ENCODE data around the gene MRTFA. TPM values are rescaled to one million over a fixed set of nuclear protein-coding genes. Genes with fewer than 3 reads are reported as not detected.

MRTFA gene
- total and polyA plus RNA-seq, 2 of the 13 experiments (the other 11 are each of a cell fraction or from before 2014, with no cell fraction given), result 2.4 to 8.2 TPM

GRCh38 chr22:40498420-40499208, 137.9 kb downstream of the MRTFA start (continued):
- TF ChIP-seq FOXK1 (CRISPR knock-in tag; IDR thresholded peaks at IDR 0.05; ENCODE audit: borderline replicate concordance, low read depth) (peak; percentile 85; the same call in 1 of the 2 replicates), RXRB (CRISPR knock-in tag; IDR thresholded peaks at IDR 0.05; ENCODE audit: borderline replicate concordance) (peak; percentile 91), FOSL1 (CRISPR knock-in tag; IDR thresholded peaks at IDR 0.05; ENCODE audit: borderline replicate concordance) (peak; percentile 96), THRA (CRISPR knock-in tag; IDR thresholded peaks at IDR 0.05; ENCODE audit: borderline replicate concordance) (peak; percentile 69; the same call in 1 of the 2 replicates), BHLHE40 (IDR thresholded peaks at IDR 0.05; ENCODE audit: low read length) (no peak), ZHX1 (CRISPR knock-in tag; IDR thresholded peaks at IDR 0.05; ENCODE audit: low read depth) (no peak), HNF4G (IDR thresholded peaks at IDR 0.05; ENCODE audit: borderline replicate concordance, low read depth, low read length) (peak; percentile 27; the same call in 1 of the 2 replicates), HNF4G (CRISPR knock-in tag; IDR thresholded peaks at IDR 0.05; ENCODE audit: borderline replicate concordance, low read depth) (no peak), ZGPAT (CRISPR knock-in tag; IDR thresholded peaks at IDR 0.05) (peak; percentile 88), MEF2D (CRISPR knock-in tag; IDR thresholded peaks at IDR 0.05) (peak; percentile 67; the same call in 1 of the 2 replicates), ZNF710 (CRISPR knock-in tag; IDR thresholded peaks at IDR 0.05; ENCODE audit: borderline replicate concordance) (no peak), RARG (CRISPR knock-in tag; IDR thresholded peaks at IDR 0.05; ENCODE audit: low read depth) (no peak), PAXIP1 (CRISPR knock-in tag; conservative IDR thresholded peaks at IDR 0.05) (peak; percentile 87), ZNF12 (CRISPR knock-in tag; IDR thresholded peaks at IDR 0.05) (peak; percentile 75; the same call in 1 of the 2 replicates), MLLT10 (CRISPR knock-in tag; IDR thresholded peaks at IDR 0.05) (no peak), HES4 (CRISPR knock-in tag; IDR thresholded peaks at IDR 0.05; ENCODE audit: borderline replicate concordance) (no peak), SP5 (CRISPR knock-in tag; IDR thresholded peaks at IDR 0.05; ENCODE audit: borderline replicate concordance, low read depth) (peak; percentile 72)

Measured in HepG2 (cell line).